Prostate gland (tissue), 2 donors: ENCODE measurements around the gene MMP23B.
A peak's percentile ranks its signal among the peaks of the same experiment; 100 is the strongest.

ENCODE experiments used
- CTCF ChIP-seq, 4 experiments: fragments of 200-600 bp in 2 of 4; fragments of 450-650 bp in 2 of 4; sonication (generic) in 2 of 4; IDR thresholded peaks; 1 replicate in 3 of 4; 2 replicates in 1 of 4; pipeline ENCODE4 v1.5.1; 2016 to 2019; ENCODE audit warnings: antibody characterized with exemption in 4 of 4, mild to moderate bottlenecking in 2 of 4, moderate library complexity in 2 of 4
- POLR2AphosphoS5 ChIP-seq: sonication (generic); formaldehyde crosslinking; IDR thresholded peaks from one replicate; pipeline ENCODE4 v1.6.1; 2017; ENCODE audit warnings: antibody characterized with exemption

- TF ChIP-seq POLR2AphosphoS5 (peak; percentile 96), CTCF (IDR thresholded peaks at IDR 0.05) (peak in 2 of 4 experiments; percentile 4)
These were observed 16.5 kb upstream of the MMP23B start, which contains the start of gene MIB2 for GRCh38 chr1:1615256-1616044.
